ENCODE measurements around the gene SLC16A2.

The SLC16A2 gene

DNA sequence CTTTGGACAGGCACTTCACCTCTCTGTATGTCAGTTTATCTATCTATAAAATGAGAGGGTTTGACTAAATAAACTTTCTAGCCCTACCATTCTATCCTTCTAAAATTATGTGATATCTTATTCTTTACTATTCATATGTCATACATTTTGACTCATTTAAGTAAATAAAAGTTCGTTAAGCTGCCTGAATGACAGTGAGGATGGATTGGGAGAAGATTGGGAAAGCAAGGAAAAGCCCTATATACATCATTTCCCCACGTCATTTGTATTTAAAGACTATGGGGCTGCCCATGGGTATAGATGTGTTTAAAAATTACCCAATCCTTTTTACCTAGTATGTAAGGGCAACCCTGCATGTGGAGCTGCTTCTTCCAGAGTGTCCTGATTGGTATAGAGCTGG, 5.3 kb downstream of the SLC16A2 start:
- no peak for DNase-seq
- TF ChIP-seq, protein P1, sequence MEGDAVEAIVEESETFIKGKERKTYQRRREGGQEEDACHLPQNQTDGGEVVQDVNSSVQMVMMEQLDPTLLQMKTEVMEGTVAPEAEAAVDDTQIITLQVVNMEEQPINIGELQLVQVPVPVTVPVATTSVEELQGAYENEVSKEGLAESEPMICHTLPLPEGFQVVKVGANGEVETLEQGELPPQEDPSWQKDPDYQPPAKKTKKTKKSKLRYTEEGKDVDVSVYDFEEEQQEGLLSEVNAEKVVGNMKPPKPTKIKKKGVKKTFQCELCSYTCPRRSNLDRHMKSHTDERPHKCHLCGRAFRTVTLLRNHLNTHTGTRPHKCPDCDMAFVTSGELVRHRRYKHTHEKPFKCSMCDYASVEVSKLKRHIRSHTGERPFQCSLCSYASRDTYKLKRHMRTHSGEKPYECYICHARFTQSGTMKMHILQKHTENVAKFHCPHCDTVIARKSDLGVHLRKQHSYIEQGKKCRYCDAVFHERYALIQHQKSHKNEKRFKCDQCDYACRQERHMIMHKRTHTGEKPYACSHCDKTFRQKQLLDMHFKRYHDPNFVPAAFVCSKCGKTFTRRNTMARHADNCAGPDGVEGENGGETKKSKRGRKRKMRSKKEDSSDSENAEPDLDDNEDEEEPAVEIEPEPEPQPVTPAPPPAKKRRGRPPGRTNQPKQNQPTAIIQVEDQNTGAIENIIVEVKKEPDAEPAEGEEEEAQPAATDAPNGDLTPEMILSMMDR (IDR thresholded peaks at IDR 0.05; ENCODE audit: low read depth, low read length): no peak
- Histone ChIP-seq H3K27me3 (ENCODE audit: insufficient read depth, low read depth, severe bottlenecking) (peaks cover 7% of the 10 kb centered on the region), H3K4me3 (ENCODE audit: low read depth, low read length) (no peak overlapping the region), H3K27ac (no peak overlapping the region), H3K36me3 (no peaks in the 10 kb centered on the region), H3K9me3 (ENCODE audit: severe bottlenecking) (no peaks in the 10 kb centered on the region)

DNA sequence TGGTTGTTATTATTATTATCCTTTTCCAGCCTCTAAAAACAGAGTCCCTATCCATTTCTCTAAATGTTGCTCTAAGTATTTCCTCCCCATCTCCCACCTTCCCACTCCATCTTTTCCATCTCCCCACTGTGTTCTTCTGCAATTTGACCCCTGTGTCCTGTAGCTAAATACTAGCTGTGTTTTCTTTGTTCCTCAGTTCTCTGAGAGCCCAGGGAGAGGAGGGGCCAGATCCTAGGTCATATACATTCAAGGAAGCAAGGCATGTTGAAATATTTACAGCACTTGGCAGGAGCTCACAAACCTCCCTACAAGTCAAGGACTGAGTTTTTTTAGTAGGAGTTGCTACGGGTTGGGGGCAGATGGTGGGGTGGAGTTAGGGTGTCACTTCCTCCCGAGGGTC, 10.5 kb downstream of the SLC16A2 start:
- DNase-seq: no peak
- TF ChIP-seq, protein P1 (IDR thresholded peaks at IDR 0.05; ENCODE audit: low read depth, low read length): no peak

DNA sequence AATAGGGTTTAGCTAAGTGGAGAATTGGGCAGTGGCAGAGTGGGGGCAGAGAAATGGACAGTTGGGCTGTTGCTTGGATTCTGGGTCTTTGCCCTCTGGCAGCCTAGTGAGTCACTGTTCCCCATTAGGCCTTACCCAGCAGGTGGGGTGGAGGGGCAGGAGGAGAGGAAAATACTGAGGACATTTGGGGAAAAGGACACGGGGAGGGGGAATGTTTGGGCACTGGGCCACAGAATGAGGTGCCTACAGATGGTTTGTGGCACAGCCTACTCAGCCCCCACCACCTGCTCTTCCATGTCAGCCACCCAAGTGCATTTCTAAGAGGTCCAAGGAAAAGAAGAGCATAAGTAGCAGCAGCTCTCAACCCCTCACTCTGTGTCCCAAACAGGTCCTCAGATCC, 13.0 kb downstream of the SLC16A2 start:
- no peak overlapping the region for H3K4me3 ChIP-seq (ENCODE audit: low read depth, low read length)
- no peaks in the 10 kb centered on the region for H3K9me3 ChIP-seq (ENCODE audit: severe bottlenecking)
- no peak for DNase-seq
- no peaks in the 10 kb centered on the region for H3K27me3 ChIP-seq (ENCODE audit: insufficient read depth, low read depth, severe bottlenecking)
- TF ChIP-seq, protein P1 (IDR thresholded peaks at IDR 0.05; ENCODE audit: low read depth, low read length): no peak
- no peaks in the 10 kb centered on the region for H3K36me3 ChIP-seq
- H3K27ac ChIP-seq: no peak overlapping the region

More for the DNA sequence above, 10.5 kb downstream of the SLC16A2 start:
- H3K36me3 ChIP-seq: no peaks in the 10 kb centered on the region
- H3K4me3 ChIP-seq (ENCODE audit: low read depth, low read length): no peak overlapping the region
- no peak overlapping the region for H3K27ac ChIP-seq
- H3K27me3 ChIP-seq (ENCODE audit: insufficient read depth, low read depth, severe bottlenecking): no peaks in the 10 kb centered on the region
- H3K9me3 ChIP-seq (ENCODE audit: severe bottlenecking): no peaks in the 10 kb centered on the region

DNA sequence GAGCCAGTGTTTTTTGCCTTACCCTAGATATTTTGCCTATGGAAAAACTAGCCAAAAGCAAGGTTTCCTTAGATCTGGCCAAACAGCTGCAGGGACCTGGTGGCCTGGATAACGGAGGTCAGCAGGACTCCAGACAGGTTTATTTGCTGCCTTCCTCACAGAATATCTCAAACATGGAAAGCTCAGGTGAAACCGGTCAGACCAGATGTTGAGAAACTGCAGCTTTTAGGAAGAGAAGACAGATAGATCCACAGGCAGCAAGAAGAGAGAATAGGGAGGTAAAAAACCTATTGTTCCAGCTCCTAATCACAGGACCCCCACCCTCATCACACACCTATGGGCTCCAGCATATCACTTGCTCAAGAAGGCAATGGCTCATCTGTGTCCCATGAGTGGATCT, 16.2 kb downstream of the SLC16A2 start:
- H3K27me3 ChIP-seq (ENCODE audit: insufficient read depth, low read depth, severe bottlenecking): no peaks in the 10 kb centered on the region
- H3K9me3 ChIP-seq (ENCODE audit: severe bottlenecking): no peaks in the 10 kb centered on the region
- no peaks in the 10 kb centered on the region for H3K36me3 ChIP-seq
- DNase-seq: no peak
- H3K27ac ChIP-seq: no peak overlapping the region
- H3K4me3 ChIP-seq (ENCODE audit: low read depth, low read length): no peak overlapping the region
- TF ChIP-seq, protein P1 (IDR thresholded peaks at IDR 0.05; ENCODE audit: low read depth, low read length): no peak

DNA sequence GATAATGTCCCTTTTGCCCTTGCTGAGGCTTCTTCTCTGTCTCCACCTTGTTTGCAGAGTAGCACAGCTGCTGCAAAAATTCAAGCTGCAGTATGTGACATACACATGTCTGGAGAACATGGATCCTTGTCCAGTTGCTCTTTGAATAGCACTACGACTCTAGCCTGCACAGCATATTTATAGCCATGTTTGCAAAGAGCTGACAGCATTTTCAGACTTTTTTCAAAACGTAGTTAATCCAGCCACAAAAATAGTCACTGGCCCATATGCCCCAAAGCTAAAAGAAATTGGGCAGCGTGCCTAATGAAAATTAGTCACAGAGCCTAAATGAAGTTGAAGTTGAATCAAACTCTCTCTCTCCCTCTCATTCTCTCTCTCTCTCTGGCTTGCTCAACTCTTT, 17.5 kb downstream of the SLC16A2 start:
- Histone ChIP-seq H3K36me3 (no peaks in the 10 kb centered on the region), H3K27me3 (ENCODE audit: insufficient read depth, low read depth, severe bottlenecking) (no peaks in the 10 kb centered on the region), H3K27ac (no peak overlapping the region), H3K4me3 (ENCODE audit: low read depth, low read length) (no peak overlapping the region), H3K9me3 (ENCODE audit: severe bottlenecking) (no peaks in the 10 kb centered on the region)
- no peak for DNase-seq
- TF ChIP-seq, protein P1 (IDR thresholded peaks at IDR 0.05; ENCODE audit: low read depth, low read length): no peak

DNA sequence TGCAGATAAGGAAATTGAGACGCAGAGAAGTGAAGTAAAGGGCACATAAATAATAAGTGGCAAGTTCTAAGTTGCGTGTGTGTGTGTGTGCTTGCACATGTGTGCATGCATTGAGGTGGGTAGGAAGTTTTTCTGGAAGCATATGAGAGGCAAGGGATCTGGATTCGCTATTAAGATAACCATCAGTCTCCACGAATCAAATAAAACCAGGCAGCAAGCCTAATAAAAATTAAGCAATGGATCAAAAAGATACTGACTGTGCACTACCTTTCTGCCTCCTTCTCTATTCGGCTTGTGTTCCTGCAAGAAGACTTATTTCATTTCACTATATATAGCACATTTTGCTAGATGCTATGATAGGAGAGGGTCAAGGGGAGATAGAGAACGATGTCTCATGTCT, 23.8 kb downstream of the SLC16A2 start:
- Histone ChIP-seq H3K27ac (no peak overlapping the region), H3K27me3 (ENCODE audit: insufficient read depth, low read depth, severe bottlenecking) (no peaks in the 10 kb centered on the region), H3K36me3 (no peaks in the 10 kb centered on the region), H3K9me3 (ENCODE audit: severe bottlenecking) (no peaks in the 10 kb centered on the region), H3K4me3 (ENCODE audit: low read depth, low read length) (no peak overlapping the region)
- TF ChIP-seq, protein P1 (IDR thresholded peaks at IDR 0.05; ENCODE audit: low read depth, low read length): no peak
- DNase-seq: no peak

Measured in WERI-Rb-1 (cell line).